Measurements from ENCODE around the gene SAG.

- TF ChIP-seq POLR2AphosphoS5 (IDR thresholded peaks at IDR 0.05) (no peak), CTCF (IDR thresholded peaks at IDR 0.05) (no peak), POLR2A (IDR thresholded peaks at IDR 0.05) (no peak)
These were observed 42.9 kb upstream of the SAG start for GRCh38 chr2:233264667-233265066.

All from upper lobe of left lung (tissue), 4 donors.